Measurements from ENCODE around the gene HTRA1.

GRCh38 chr10:122426829-122427228 is 34.5 kb upstream of the HTRA1 start:
- no peak for TF ChIP-seq POLR2A (IDR thresholded peaks at IDR 0.05; ENCODE audit: low read depth, low read length)
- TF ChIP-seq BRCA1 (IDR thresholded peaks at IDR 0.05; ENCODE audit: low read depth, low read length), result no peak
- TF ChIP-seq RFX5 (IDR thresholded peaks at IDR 0.05; ENCODE audit: low read depth, low read length), result no peak

Data from GM12878 (cell line).